Activated CD4-positive, alpha-beta memory T cell treated with anti-CD3 and anti-CD28 coated beads for 36 hours (primary cell): ENCODE measurements around the gene SCN1B. TPM values are rescaled to one million over a fixed set of nuclear protein-coding genes. Genes with fewer than 3 reads are reported as not detected.

Source experiments
- CTCF ChIA-PET: fragments of 350-600 bp; sonication (Branson Sonifier 250); formaldehyde crosslinking; loops from one replicate; lab custom pipeline; 2021; ENCODE audit warnings: antibody characterized with exemption, inconsistent platforms; lab: Charles Lee
- POLR2A ChIA-PET: fragments of 350-600 bp; sonication (Branson Sonifier 250); formaldehyde crosslinking; loops from one replicate; lab custom pipeline; 2021; ENCODE audit warnings: antibody characterized with exemption; lab: Charles Lee
- DNase-seq: peaks from one replicate; pipeline ENCODE4 v3.0.0-alpha.2; 2020
- H3K27ac Mint-ChIP-seq: one replicate; pipeline ENCODE4 v1.8.0; 2021; ENCODE audit warnings: mixed read lengths
- H3K27me3 Mint-ChIP-seq: one replicate; pipeline ENCODE4 v1.8.0; 2021; ENCODE audit warnings: mixed read lengths
- H3K36me3 Mint-ChIP-seq: one replicate; pipeline ENCODE4 v1.8.0; 2021; ENCODE audit warnings: mixed read lengths
- H3K4me1 Mint-ChIP-seq: one replicate; pipeline ENCODE4 v1.8.0; 2021; ENCODE audit warnings: low read depth, mixed read lengths
- H3K4me3 Mint-ChIP-seq: one replicate; pipeline ENCODE4 v1.8.0; 2021; ENCODE audit warnings: mild to moderate bottlenecking, mixed read lengths
- H3K9me3 Mint-ChIP-seq: one replicate; pipeline ENCODE4 v1.8.0; 2021; ENCODE audit warnings: mixed read lengths
- intact Hi-C: fragments of 100-400 bp; cut with micrococcal nuclease; formaldehyde crosslinking; loops from one replicate; pipeline ENCODE4 v1.15.1; 2023
- total RNA-seq, 2 experiments: library from RNA; stranded (reverse); gene quantifications; one replicate each; pipeline ENCODE4 v1.2.3, GENCODE V29; 2021

The SCN1B gene
- total RNA-seq, 2 experiments from 2014 or later: 1.1 to 1.6 TPM

GRCh38 chr19:35029737-35030256 is 473 bp upstream of the SCN1B start:
- H3K36me3 Mint-ChIP-seq: peaks cover 20% of the 10 kb centered on the region
- H3K27ac Mint-ChIP-seq: no peak overlapping the region
- ChIA-PET POLR2A (no interaction called here), CTCF (interaction anchor here (0.8 kb wide), 2 partner anchors 14 to 18 kb away, joined by 3 read pairs; no protein-coding TSS in a partner anchor)
- H3K4me1 Mint-ChIP-seq: peaks cover 8% of the 10 kb centered on the region
- peaks cover 13% of the 10 kb centered on the region for H3K27me3 Mint-ChIP-seq
- intact Hi-C loops: no loop called here
- H3K9me3 Mint-ChIP-seq: no peaks in the 10 kb centered on the region
- H3K4me3 Mint-ChIP-seq: peak overlapping the region; percentile 23
- no peak for DNase-seq

GRCh38 chr19:35031072-35031881 is 1.0 kb downstream of the SCN1B start:
- ChIA-PET CTCF (interaction anchor here (0.6 to 2.1 kb wide), 4 partner anchors 11 to 35 kb away, joined by 3 to 13 read pairs (median 5); no protein-coding TSS in a partner anchor), POLR2A (interaction anchor here (0.6 kb wide), 1 partner anchor 59 kb away, joined by 3 read pairs; no protein-coding TSS in a partner anchor)
- Mint-ChIP-seq H3K4me3 (peak overlapping the region; percentile 58), H3K27me3 (peaks cover 13% of the 10 kb centered on the region), H3K9me3 (no peaks in the 10 kb centered on the region), H3K4me1 (peaks cover 8% of the 10 kb centered on the region), H3K36me3 (peaks cover 11% of the 10 kb centered on the region), H3K27ac (no peak overlapping the region)
- intact Hi-C loops: no loop called here
- DNase-seq: no peak

- H3K4me3 Mint-ChIP-seq: no peak overlapping the region
- H3K9me3 Mint-ChIP-seq: no peaks in the 10 kb centered on the region
- no peak overlapping the region for H3K27ac Mint-ChIP-seq
- DNase-seq: no peak
- ChIA-PET CTCF (interaction anchor here (0.6 to 2.1 kb wide), 3 partner anchors 12 to 124 kb away, joined by 3 to 13 read pairs (median 3); no protein-coding TSS in a partner anchor), POLR2A (no interaction called here)
- intact Hi-C loops: no loop called here
- H3K27me3 Mint-ChIP-seq: peaks cover 13% of the 10 kb centered on the region
- peaks cover 8% of the 10 kb centered on the region for H3K4me1 Mint-ChIP-seq
- H3K36me3 Mint-ChIP-seq: peaks cover 5% of the 10 kb centered on the region
Observed at GRCh38 chr19:35032356-35032865, 2.1 kb downstream of the SCN1B start.

DNA sequence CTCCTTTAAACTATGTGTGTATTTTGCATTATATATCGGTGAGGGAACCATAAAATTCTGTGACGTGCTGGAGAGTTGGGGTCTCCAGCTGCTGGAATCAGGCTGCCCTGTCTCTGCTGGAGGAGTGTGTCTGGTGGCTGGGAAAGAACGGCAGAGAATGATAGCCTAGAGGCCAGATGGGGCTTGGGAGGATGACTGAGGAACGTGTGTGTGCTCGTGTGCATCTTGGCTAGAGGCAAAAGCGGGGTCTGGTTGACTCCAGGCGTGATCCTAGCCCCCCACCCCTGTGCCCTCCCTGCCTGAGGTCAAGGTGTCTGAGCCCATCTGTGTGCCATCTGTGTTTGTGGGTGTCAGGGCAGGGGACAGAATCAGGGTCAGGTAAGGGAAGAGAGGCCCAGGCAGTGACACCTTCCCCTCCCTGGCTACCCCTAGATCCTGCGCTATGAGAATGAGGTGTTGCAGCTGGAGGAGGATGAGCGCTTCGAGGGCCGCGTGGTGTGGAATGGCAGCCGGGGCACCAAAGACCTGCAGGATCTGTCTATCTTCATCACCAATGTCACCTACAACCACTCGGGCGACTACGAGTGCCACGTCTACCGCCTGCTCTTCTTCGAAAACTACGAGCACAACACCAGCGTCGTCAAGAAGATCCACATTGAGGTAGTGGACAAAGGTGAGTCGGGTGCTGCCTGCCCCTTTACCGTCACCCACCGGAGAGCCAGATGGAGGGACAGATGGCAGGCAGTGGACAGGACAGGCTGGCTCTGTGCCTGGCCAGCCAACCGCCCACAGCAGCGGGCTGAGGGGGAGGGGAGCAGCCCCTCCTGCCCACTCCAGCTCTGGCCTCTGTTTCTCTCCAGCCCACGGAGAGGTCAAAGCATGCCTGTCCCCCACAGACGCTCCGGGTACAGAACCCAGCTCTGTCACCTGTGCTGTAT is 3.1 kb downstream of the SCN1B start:
- DNase-seq: no peak
- CTCF ChIA-PET: interaction anchor here (1.6 kb wide), 1 partner anchor 11 kb away, joined by 8 read pairs; no protein-coding TSS in a partner anchor

GRCh38 chr19:35034005-35034502 is 3.8 kb downstream of the SCN1B start:
- Mint-ChIP-seq H3K4me3 (no peak overlapping the region), H3K9me3 (no peaks in the 10 kb centered on the region), H3K36me3 (no peaks in the 10 kb centered on the region), H3K27ac (no peak overlapping the region), H3K4me1 (peaks cover 8% of the 10 kb centered on the region), H3K27me3 (peaks cover 13% of the 10 kb centered on the region)
- intact Hi-C loops: no loop called here
- ChIA-PET POLR2A (no interaction called here), CTCF (interaction anchor here (1.6 kb wide), 1 partner anchor 10 kb away, joined by 8 read pairs; no protein-coding TSS in a partner anchor)
- DNase-seq: no peak

More for the DNA sequence above, 3.1 kb downstream of the SCN1B start:
- H3K4me1 Mint-ChIP-seq: peaks cover 8% of the 10 kb centered on the region
- no peak overlapping the region for H3K27ac Mint-ChIP-seq
- H3K4me3 Mint-ChIP-seq: no peak overlapping the region
- H3K36me3 Mint-ChIP-seq: peaks cover 2% of the 10 kb centered on the region
- intact Hi-C loops: no loop called here
- POLR2A ChIA-PET: no interaction called here
- H3K27me3 Mint-ChIP-seq: peaks cover 13% of the 10 kb centered on the region
- H3K9me3 Mint-ChIP-seq: no peaks in the 10 kb centered on the region

DNA sequence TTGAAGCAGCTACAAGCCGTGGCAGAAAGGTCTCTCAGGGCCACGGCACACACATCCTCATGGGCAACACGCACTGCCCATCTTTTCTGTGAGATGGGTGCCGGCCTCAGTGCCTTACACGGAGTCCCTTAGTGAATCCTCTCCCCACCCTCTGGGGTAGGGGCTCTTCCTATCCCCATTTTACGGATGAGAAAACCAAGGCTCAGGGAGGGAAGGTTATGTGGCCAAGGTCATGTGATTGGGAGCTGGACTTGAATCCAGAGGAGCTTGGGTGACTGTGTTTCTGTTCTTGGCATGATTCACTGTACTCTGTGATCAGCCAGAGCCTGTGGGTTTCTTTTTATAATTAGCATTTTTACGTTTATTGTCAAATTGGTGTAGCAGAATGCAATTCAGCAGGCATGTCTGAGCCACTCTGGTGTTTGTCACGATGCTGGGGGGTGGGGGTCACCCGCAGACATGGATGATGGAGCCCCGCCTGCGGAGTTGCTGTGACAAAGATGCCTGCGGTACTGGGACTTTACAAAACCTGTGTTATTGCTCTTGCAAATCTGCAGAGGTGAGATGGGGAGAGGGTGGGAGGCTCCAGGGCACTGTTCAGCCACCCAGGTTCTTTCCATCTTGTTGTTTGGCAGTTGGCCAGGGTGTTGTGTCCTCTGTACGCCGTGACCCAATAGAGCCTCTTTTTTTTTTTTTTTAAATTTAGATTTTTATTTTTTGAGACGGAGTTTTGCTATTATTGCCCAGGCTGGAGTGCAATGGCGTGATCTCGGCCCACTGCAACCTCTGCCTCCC is 4.5 kb downstream of the SCN1B start:
- Mint-ChIP-seq H3K27ac (no peak overlapping the region), H3K9me3 (no peaks in the 10 kb centered on the region), H3K4me1 (peaks cover 4% of the 10 kb centered on the region), H3K27me3 (peaks cover 13% of the 10 kb centered on the region), H3K4me3 (no peak overlapping the region), H3K36me3 (no peaks in the 10 kb centered on the region)
- ChIA-PET POLR2A (no interaction called here), CTCF (interaction anchor here (1.6 kb wide), 1 partner anchor 9 kb away, joined by 8 read pairs; no protein-coding TSS in a partner anchor)
- intact Hi-C loops: no loop called here
- no peak for DNase-seq

DNA sequence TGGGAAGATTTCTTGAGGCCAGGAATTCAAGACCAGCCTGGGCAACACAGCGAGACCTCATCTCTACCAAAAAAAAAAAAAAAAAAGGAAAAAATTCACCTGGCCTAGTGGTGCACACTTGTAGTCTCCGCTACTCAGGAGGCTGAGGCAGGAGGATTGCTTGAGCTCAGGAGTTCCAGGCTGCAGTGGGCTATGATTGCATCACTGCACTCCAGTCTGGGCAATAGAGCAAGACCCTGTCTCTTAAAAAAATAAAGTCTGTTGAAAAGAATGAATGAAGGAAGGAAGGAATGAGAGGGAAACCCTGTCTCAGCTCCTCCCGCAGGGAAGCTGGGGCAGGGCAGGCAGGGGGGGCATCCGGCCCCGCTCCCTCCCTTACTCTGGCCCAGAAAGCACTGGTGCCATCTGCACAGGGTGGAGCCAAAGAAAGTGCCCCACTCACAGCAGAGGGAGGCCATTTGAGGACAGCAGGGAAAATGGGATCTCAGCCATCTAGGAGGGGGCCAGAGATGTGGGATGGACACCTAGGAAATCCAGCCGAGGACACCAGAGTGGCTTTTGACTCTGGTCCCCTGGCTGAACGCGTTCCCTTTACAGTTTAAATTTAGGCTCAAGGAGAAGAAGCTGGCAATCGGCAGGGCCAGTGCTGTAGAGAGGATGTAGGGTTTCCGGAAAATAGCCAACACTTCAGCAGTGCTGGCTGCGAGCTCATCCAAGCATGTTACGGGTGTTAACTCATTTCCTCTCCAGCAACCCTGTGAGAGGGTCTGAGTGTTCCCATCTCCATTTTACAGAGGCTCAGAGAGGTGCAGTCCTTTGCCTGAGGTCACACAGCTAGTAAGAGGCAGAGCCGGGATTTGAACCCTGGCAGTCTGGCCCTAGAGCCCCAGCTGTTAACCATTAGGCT is 7.7 kb downstream of the SCN1B start:
- H3K27ac Mint-ChIP-seq: no peak overlapping the region
- H3K9me3 Mint-ChIP-seq: no peaks in the 10 kb centered on the region
- ChIA-PET POLR2A (no interaction called here), CTCF (interaction anchor here (0.8 to 1.2 kb wide), 2 partner anchors 14 to 17 kb away, joined by 3 read pairs; no protein-coding TSS in a partner anchor)
- H3K4me1 Mint-ChIP-seq: peaks cover 12% of the 10 kb centered on the region
- intact Hi-C loops: no loop called here
- DNase-seq: no peak
- no peak overlapping the region for H3K4me3 Mint-ChIP-seq
- H3K36me3 Mint-ChIP-seq: no peaks in the 10 kb centered on the region
- peaks cover 5% of the 10 kb centered on the region for H3K27me3 Mint-ChIP-seq

GRCh38 chr19:35038623-35039512 is 8.6 kb downstream of the SCN1B start:
- DNase-seq: no peak
- no peaks in the 10 kb centered on the region for H3K36me3 Mint-ChIP-seq
- H3K27me3 Mint-ChIP-seq: peaks cover 5% of the 10 kb centered on the region
- no peak overlapping the region for H3K27ac Mint-ChIP-seq
- no peak overlapping the region for H3K4me3 Mint-ChIP-seq
- intact Hi-C loops: no loop called here
- H3K9me3 Mint-ChIP-seq: no peaks in the 10 kb centered on the region
- POLR2A ChIA-PET: no interaction called here
- CTCF ChIA-PET: interaction anchor here (0.8 to 1.2 kb wide), 2 partner anchors 13 to 16 kb away, joined by 3 read pairs; no protein-coding TSS in a partner anchor
- H3K4me1 Mint-ChIP-seq: peaks cover 12% of the 10 kb centered on the region

GRCh38 chr19:35039881-35040825 is 9.9 kb downstream of the SCN1B start:
- no peak for DNase-seq
- Mint-ChIP-seq H3K36me3 (no peaks in the 10 kb centered on the region), H3K4me1 (peaks cover 17% of the 10 kb centered on the region), H3K9me3 (no peaks in the 10 kb centered on the region), H3K27me3 (peaks cover 10% of the 10 kb centered on the region), H3K27ac (no peak overlapping the region), H3K4me3 (peak overlapping the region; percentile 52)
- intact Hi-C loops: loop anchor here (5.0 kb wide), 1 partner anchor 102 kb away; the partner anchor contains the start of gene FXYD7
- ChIA-PET CTCF (no interaction called here), POLR2A (no interaction called here)
